H1 (cell line): ENCODE data around the gene ZNF709. TPM values are rescaled to one million over a fixed set of nuclear protein-coding genes. Genes with fewer than 3 reads are reported as not detected.

Experiments used
- CTCF ChIA-PET: fragments of 300-600 bp; sonication (Branson Sonifier 250); formaldehyde crosslinking; loops from one replicate; lab custom pipeline; 2021; ENCODE audit not compliant: partially characterized antibody; lab: Charles Lee
- POLR2A ChIA-PET: fragments of 300-600 bp; sonication (Branson Sonifier 250); formaldehyde crosslinking; loops from one replicate; lab custom pipeline; 2021; ENCODE audit warnings: inconsistent platforms; ENCODE audit not compliant: partially characterized antibody; lab: Charles Lee
- DNase-seq, 2 experiments: peaks; one replicate each; pipeline versions ENCODE4 v3.0.0 to v3.0.0-alpha.2; 2010 to 2022; ENCODE audit warnings: low spot score in 2 of 2, low read depth in 1 of 2, mixed read lengths in 1 of 2
- FAIRE-seq: peaks from 2 replicates; lab custom pipeline; 2011; peaks lifted over from hg19 to GRCh38; lab: Jason Lieb, UNC
- H2AFZ ChIP-seq: 2 replicates; pipeline ENCODE4 v1.8.1; 2012; ENCODE audit warnings: low read length, inconsistent platforms
- H2AK5ac ChIP-seq: 2 replicates; pipeline ENCODE4 v1.6.1; 2013; ENCODE audit warnings: low read depth, low read length
- H2BK120ac ChIP-seq: replicated peaks from 2 replicates; pipeline ENCODE3; 2013; ENCODE audit warnings: low read depth, low read length, inconsistent platforms
- H2BK12ac ChIP-seq: 2 replicates; pipeline ENCODE4 v1.6.1; 2013; ENCODE audit warnings: low read depth, low read length
- H2BK15ac ChIP-seq: 2 replicates; pipeline ENCODE4 v1.6.1; 2013; ENCODE audit warnings: low read length
- H2BK20ac ChIP-seq: 2 replicates; pipeline ENCODE4 v1.6.1; 2013; ENCODE audit warnings: low read length
- H2BK5ac ChIP-seq: 2 replicates; pipeline ENCODE4 v1.6.1; 2013; ENCODE audit warnings: low read depth, low read length
- H3K14ac ChIP-seq: 2 replicates; pipeline ENCODE4 v1.6.1; 2013; ENCODE audit warnings: inconsistent platforms; ENCODE audit not compliant: insufficient read length
- H3K18ac ChIP-seq: 2 replicates; pipeline ENCODE4 v1.6.1; 2013; ENCODE audit warnings: low read length; ENCODE audit errors: extremely low read depth
- H3K23ac ChIP-seq: 2 replicates; pipeline ENCODE4 v1.6.1; 2013; ENCODE audit warnings: inconsistent platforms; ENCODE audit not compliant: insufficient read length
- H3K23me2 ChIP-seq: 2 replicates; pipeline ENCODE4 v1.6.1; 2013; ENCODE audit warnings: low read depth, low read length
- H3K27ac ChIP-seq: 2 replicates; pipeline ENCODE4 v1.6.1; 2011; ENCODE audit warnings: low read depth, low read length, inconsistent platforms
- H3K27me3 ChIP-seq, 4 experiments: replicated peaks in 1 of 4; 1 replicate in 1 of 4; 2 replicates in 3 of 4; pipeline versions ENCODE4 v1.6.1 to v1.8.1; 2011 to 2013; ENCODE audit warnings: low read length in 3 of 4, mild to moderate bottlenecking in 3 of 4, inconsistent platforms in 2 of 4, mixed read lengths in 2 of 4, moderate library complexity in 1 of 4; ENCODE audit not compliant: control insufficient read depth in 3 of 4, insufficient read depth in 3 of 4; ENCODE audit errors: extremely low read depth in 1 of 4
- H3K36me3 ChIP-seq, 4 experiments: 2 replicates each; pipeline versions ENCODE4 v1.6.1 to v1.8.1; 2011 to 2013; ENCODE audit warnings: mild to moderate bottlenecking in 4 of 4, low read length in 3 of 4, moderate library complexity in 2 of 4, control low read depth in 1 of 4, inconsistent platforms in 1 of 4; ENCODE audit not compliant: insufficient read depth in 4 of 4, control insufficient read depth in 2 of 4
- H3K4ac ChIP-seq: replicated peaks from 2 replicates; pipeline ENCODE3; 2013; ENCODE audit warnings: low read length, low read depth, mixed read lengths, inconsistent platforms; ENCODE audit not compliant: insufficient read length
- H3K4me1 ChIP-seq, 4 experiments: replicated peaks in 1 of 4; 1 replicate in 1 of 4; 2 replicates in 3 of 4; pipeline versions ENCODE4 v1.6.1 to v1.8.1; 2011 to 2013; ENCODE audit warnings: low read length in 3 of 4, inconsistent platforms in 2 of 4, mixed read lengths in 1 of 4; ENCODE audit not compliant: insufficient read depth in 4 of 4, control insufficient read depth in 3 of 4
- H3K4me2 ChIP-seq, 2 experiments: 2 replicates each; pipeline versions ENCODE4 v1.6.1 to v1.8.1; 2011 to 2013; ENCODE audit warnings: low read depth in 2 of 2, low read length in 2 of 2, control low read depth in 1 of 2, inconsistent platforms in 1 of 2, mild to moderate bottlenecking in 1 of 2; ENCODE audit not compliant: insufficient read depth in 1 of 2
- H3K4me3 ChIP-seq, 4 experiments: fragments of 200-600, 300-600 bp in 1 of 4; sonication (generic), shearing (Covaris generic), sonication (Bioruptor Twin) in 1 of 4; 2 replicates each; pipeline versions ENCODE4 v1.5.1 to v1.8.1; 2011 to 2016; ENCODE audit warnings: low read length in 4 of 4, low read depth in 3 of 4, control low read depth in 2 of 4, inconsistent platforms in 2 of 4, mild to moderate bottlenecking in 2 of 4, mixed read lengths in 1 of 4, moderate library complexity in 1 of 4; ENCODE audit not compliant: insufficient read depth in 2 of 4; ENCODE audit errors: extremely low read depth in 1 of 4
- H3K56ac ChIP-seq: replicated peaks from 2 replicates; pipeline ENCODE3; 2013; ENCODE audit warnings: low read depth, mild to moderate bottlenecking, mixed read lengths, low read length, inconsistent platforms; ENCODE audit not compliant: insufficient read length
- H3K79me1 ChIP-seq: 2 replicates; pipeline ENCODE4 v1.6.1; 2013; ENCODE audit warnings: low read depth, low read length, control low read depth
- H3K79me2 ChIP-seq, 2 experiments: 2 replicates each; pipeline versions ENCODE4 v1.6.1 to v1.8.1; 2012 to 2013; ENCODE audit warnings: low read length in 2 of 2, mild to moderate bottlenecking in 2 of 2, inconsistent platforms in 1 of 2; ENCODE audit not compliant: insufficient read depth in 2 of 2, control insufficient read depth in 1 of 2
- H3K9ac ChIP-seq, 4 experiments: replicated peaks in 1 of 4; 1 replicate in 1 of 4; 2 replicates in 3 of 4; pipeline versions ENCODE4 v1.6.1 to v1.8.1; 2011 to 2013; ENCODE audit warnings: low read depth in 3 of 4, low read length in 3 of 4, control low read depth in 2 of 4, mild to moderate bottlenecking in 2 of 4, moderate library complexity in 2 of 4, inconsistent platforms in 1 of 4; ENCODE audit errors: extremely low read depth in 1 of 4
- H3K9me3 ChIP-seq, 2 experiments: 2 replicates each; pipeline versions ENCODE4 v1.6.1 to v1.8.1; 2012 to 2013; ENCODE audit warnings: mild to moderate bottlenecking in 2 of 2, moderate library complexity in 2 of 2, control low read depth in 1 of 2, inconsistent platforms in 1 of 2, low read depth in 1 of 2, low read length in 1 of 2, mixed read lengths in 1 of 2; ENCODE audit not compliant: insufficient read depth in 2 of 2
- H4K20me1 ChIP-seq, 2 experiments: replicated peaks in 1 of 2; 2 replicates each; pipeline versions ENCODE3 to v1.8.1; 2011 to 2013; ENCODE audit warnings: inconsistent platforms in 2 of 2, low read length in 2 of 2, mild to moderate bottlenecking in 1 of 2; ENCODE audit not compliant: insufficient read depth in 2 of 2, control insufficient read depth in 1 of 2
- H4K5ac ChIP-seq: 2 replicates; pipeline ENCODE4 v1.6.1; 2013; ENCODE audit warnings: low read length, low read depth, mixed read lengths, inconsistent platforms; ENCODE audit not compliant: insufficient read length
- H4K8ac ChIP-seq: 2 replicates; pipeline ENCODE4 v1.8.0; 2013; ENCODE audit warnings: mild to moderate bottlenecking, moderate library complexity, low read length, inconsistent platforms; ENCODE audit not compliant: insufficient read depth; ENCODE audit errors: extremely low read depth
- H4K91ac ChIP-seq: replicated peaks from 2 replicates; pipeline ENCODE3; 2013; ENCODE audit warnings: low read length, mixed read lengths, inconsistent platforms; ENCODE audit not compliant: insufficient read length
- GTF2F1 ChIP-seq: IDR thresholded peaks from 2 replicates; pipeline ENCODE4 v1.6.1; 2012; ENCODE audit warnings: low read depth, low read length, improper control_type of control experiment, borderline replicate concordance
- KDM1A ChIP-seq: fragments of 200-600, 300-600 bp; sonication (generic); IDR thresholded peaks from 2 replicates; pipeline ENCODE4 v1.7.1; 2016; ENCODE audit warnings: mild to moderate bottlenecking, low read length, borderline replicate concordance
- SRF ChIP-seq: IDR thresholded peaks from 2 replicates; pipeline ENCODE4 v1.6.1; 2011; ENCODE audit warnings: mild to moderate bottlenecking, low read depth, low read length, moderate library complexity
- WGBS, 2 experiments: shearing (Covaris generic) in 1 of 2; methylation state at CpG; one replicate each; pipeline versions ENCODE4 v1.1.6 to v1.1.7; 2013 to 2015; ENCODE audit warnings: low lambda C conversion rate in 2 of 2, mixed read lengths in 2 of 2, inconsistent platforms in 1 of 2, low coverage in 1 of 2, missing lambda C conversion rate in 1 of 2; ENCODE audit not compliant: insufficient replicate concordance in 2 of 2, insufficient coverage in 1 of 2, insufficient read length in 1 of 2; ENCODE audit errors: extremely low coverage in 1 of 2, missing lambda C conversion rate in 1 of 2; 5-methylcytosine and 5-hydroxymethylcytosine counted together
- polyA plus RNA-seq, 7 experiments: library from polyadenylated mRNA; depleted of rRNA in 3 of 7; stranded (reverse) in 5 of 7; unstranded in 2 of 7; fragments of >200 nt in 5 of 7; fragments of 200-250 nt in 2 of 7; gene quantifications; 1 replicate in 5 of 7; 2 replicates in 1 of 7; 4 replicates in 1 of 7; pipeline versions ENCODE4 v1.2.1 to v1.2.3, GENCODE V29; 2011 to 2013; ENCODE audit warnings: missing spikeins in 2 of 7, mixed read lengths in 2 of 7
- total RNA-seq: library from RNA; stranded (reverse); fragmentation: NEBNext Ultra II Directional; extraction: Animal tissue kit (Norgen Biotek cat#: 25700); gene quantifications from 2 replicates; pipeline ENCODE4 v1.2.1, GENCODE V29; 2021

Gene ZNF709
- total and polyA plus RNA-seq, 2 of the 8 experiments (the other 6 are each of a cell fraction or from before 2014, with no cell fraction given) = 1.3 to 2.2 TPM

GRCh38 chr19:12494260-12494860, 9.7 kb upstream of the ZNF709 start:
- peak overlapping the region in 2 of 4 experiments; percentile 63 to 71; a peak in 4 of 8 replicates for H3K4me3 ChIP-seq
- no peak overlapping the region for H3K23ac ChIP-seq
- no peak overlapping the region for H4K91ac ChIP-seq
- H3K56ac ChIP-seq = no peak overlapping the region
- ChIA-PET POLR2A (interaction anchor here (1.0 to 3.1 kb wide), 16 partner anchors 9 to 606 kb away, joined by 3 to 43 read pairs (median 5); partner anchors contain the start of genes DHPS, ZNF443, ZNF490 and ZNF563), CTCF (interaction anchor here (0.8 to 4.1 kb wide), 7 partner anchors 8 to 58 kb away, joined by 3 to 24 read pairs (median 5); partner anchors contain the start of gene ZNF564)
- H3K36me3 ChIP-seq = no peaks in the 10 kb centered on the region
- no peaks in the 10 kb centered on the region; the same call in 1 of the 2 replicates for H3K23me2 ChIP-seq
- H3K9me3 ChIP-seq = no peaks in the 10 kb centered on the region; a peak in 1 of 4 replicates
- H2BK5ac ChIP-seq = no peak overlapping the region
- no peak overlapping the region for H2BK12ac ChIP-seq
- H3K4ac ChIP-seq = no peak overlapping the region
- DNase-seq = no peak
- no peaks in the 10 kb centered on the region for H3K79me1 ChIP-seq
- no peak overlapping the region for H3K27ac ChIP-seq
- 84% methylated on average over 3 of the region's 3 CpGs; no CpG with 5 or more reads in 1 of the 2 experiments for WGBS, 2 experiments
- no peak overlapping the region for H2BK15ac ChIP-seq
- no peak overlapping the region for H3K14ac ChIP-seq
- no peak overlapping the region for H4K5ac ChIP-seq
- H3K9ac ChIP-seq = no peak overlapping the region
- no peak overlapping the region for H2BK20ac ChIP-seq
- FAIRE-seq = no peak
- no peak overlapping the region for H2BK120ac ChIP-seq
- no peaks in the 10 kb centered on the region for H4K20me1 ChIP-seq
- no peaks in the 10 kb centered on the region for H3K27me3 ChIP-seq
- H3K4me2 ChIP-seq = peak overlapping the region in 1 of 2 experiments; percentile 55; a peak in 1 of 4 replicates
- no peak overlapping the region for H2AK5ac ChIP-seq
- no peak for TF ChIP-seq GTF2F1
- no peak for TF ChIP-seq SRF
- TF ChIP-seq KDM1A = 0 out of 2 replicates have a peak, but pooled peaks have one; percentile 11
- no peak overlapping the region for H4K8ac ChIP-seq
- H3K79me2 ChIP-seq = no peaks in the 10 kb centered on the region
- H3K18ac ChIP-seq = no peak overlapping the region
- H2AFZ ChIP-seq = no peak overlapping the region
- no peaks in the 10 kb centered on the region; a peak in 1 of 7 replicates for H3K4me1 ChIP-seq
